Fibroblast of lung (primary cell): ENCODE data around the gene AGBL4.

Experiments used
- EZH2 ChIP-seq: IDR thresholded peaks from 2 replicates; pipeline ENCODE4 v1.5.1; 2012; ENCODE audit warnings: low read length, control low read depth, mild to moderate bottlenecking; ENCODE audit errors: missing control alignments
- TF ChIP-seq, protein P1 (sequence below), 2 donors: IDR thresholded peaks in 1 of 2; conservative IDR thresholded peaks in 1 of 2; 1 replicate in 1 of 2; 2 replicates in 1 of 2; pipeline ENCODE4 v1.5.1; 2011 to 2012; ENCODE audit warnings: low read length in 2 of 2, control low read depth in 1 of 2, inconsistent platforms in 1 of 2, low read depth in 1 of 2, mild to moderate bottlenecking in 1 of 2

- TF ChIP-seq, protein P1, sequence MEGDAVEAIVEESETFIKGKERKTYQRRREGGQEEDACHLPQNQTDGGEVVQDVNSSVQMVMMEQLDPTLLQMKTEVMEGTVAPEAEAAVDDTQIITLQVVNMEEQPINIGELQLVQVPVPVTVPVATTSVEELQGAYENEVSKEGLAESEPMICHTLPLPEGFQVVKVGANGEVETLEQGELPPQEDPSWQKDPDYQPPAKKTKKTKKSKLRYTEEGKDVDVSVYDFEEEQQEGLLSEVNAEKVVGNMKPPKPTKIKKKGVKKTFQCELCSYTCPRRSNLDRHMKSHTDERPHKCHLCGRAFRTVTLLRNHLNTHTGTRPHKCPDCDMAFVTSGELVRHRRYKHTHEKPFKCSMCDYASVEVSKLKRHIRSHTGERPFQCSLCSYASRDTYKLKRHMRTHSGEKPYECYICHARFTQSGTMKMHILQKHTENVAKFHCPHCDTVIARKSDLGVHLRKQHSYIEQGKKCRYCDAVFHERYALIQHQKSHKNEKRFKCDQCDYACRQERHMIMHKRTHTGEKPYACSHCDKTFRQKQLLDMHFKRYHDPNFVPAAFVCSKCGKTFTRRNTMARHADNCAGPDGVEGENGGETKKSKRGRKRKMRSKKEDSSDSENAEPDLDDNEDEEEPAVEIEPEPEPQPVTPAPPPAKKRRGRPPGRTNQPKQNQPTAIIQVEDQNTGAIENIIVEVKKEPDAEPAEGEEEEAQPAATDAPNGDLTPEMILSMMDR (conservative IDR thresholded peaks at IDR 0.05 in 1 of 2, IDR thresholded peaks at IDR 0.05 in 1 of 2; ENCODE audit: low read depth in 1 of 2, low read length in 2 of 2): no peak
- TF ChIP-seq EZH2: no peak
Observed at GRCh38 chr1:49013079-49013478, 1010.7 kb downstream of the AGBL4 start.
